Activated CD4-positive, alpha-beta T cell treated with anti-CD3 and anti-CD28 coated beads, Interleukin-2, Interleukin-4, amounts not matched to agents 100 ng/mL and 50 ng/mL, durations not matched to agents 16 hours and 8 hours (primary cell): ENCODE measurements around the gene SLC49A3.
A peak's percentile ranks its signal among the peaks of the same experiment; 100 is the strongest.
"Not testable (repeated sequence)": the region's sequence is repeated elsewhere in the genome, so short reads cannot be mapped to it uniquely, and the experiment has no call there.

Experiments
- DNase-seq: peaks from one replicate; pipeline ENCODE4 v3.0.0-alpha.2; 2020; ENCODE audit warnings: low spot score

The SLC49A3 gene

DNA sequence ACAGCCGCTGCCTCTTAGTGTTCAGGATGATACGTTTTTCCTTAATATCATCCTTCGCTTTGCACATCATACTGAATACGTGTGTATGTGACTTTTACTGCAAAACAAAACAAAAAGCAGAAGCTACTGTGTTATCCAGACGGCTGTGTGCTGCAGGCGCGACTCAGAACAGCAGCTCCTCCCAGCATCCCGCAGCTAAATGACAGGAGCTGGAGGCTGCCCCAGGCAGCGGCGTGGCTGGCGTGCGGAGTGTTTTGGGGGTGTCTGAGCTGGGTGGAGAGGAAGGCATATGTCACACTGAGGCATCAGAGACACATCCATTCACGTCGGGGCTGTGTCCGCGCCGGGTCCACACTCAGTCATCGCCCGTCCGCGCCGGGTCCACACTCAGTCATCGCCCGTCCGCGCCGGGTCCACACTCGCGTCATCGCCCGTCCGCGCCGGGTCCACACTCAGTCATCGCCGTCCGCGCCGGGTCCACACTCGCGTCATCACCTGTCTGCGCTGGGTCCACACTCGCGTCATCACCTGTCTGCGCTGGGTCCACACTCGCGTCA lies 33.3 kb upstream of the SLC49A3 start:
- no peak for DNase-seq

- no peak for DNase-seq
These were observed 32.6 kb upstream of the SLC49A3 start for GRCh38 chr4:721261-722168.

DNA sequence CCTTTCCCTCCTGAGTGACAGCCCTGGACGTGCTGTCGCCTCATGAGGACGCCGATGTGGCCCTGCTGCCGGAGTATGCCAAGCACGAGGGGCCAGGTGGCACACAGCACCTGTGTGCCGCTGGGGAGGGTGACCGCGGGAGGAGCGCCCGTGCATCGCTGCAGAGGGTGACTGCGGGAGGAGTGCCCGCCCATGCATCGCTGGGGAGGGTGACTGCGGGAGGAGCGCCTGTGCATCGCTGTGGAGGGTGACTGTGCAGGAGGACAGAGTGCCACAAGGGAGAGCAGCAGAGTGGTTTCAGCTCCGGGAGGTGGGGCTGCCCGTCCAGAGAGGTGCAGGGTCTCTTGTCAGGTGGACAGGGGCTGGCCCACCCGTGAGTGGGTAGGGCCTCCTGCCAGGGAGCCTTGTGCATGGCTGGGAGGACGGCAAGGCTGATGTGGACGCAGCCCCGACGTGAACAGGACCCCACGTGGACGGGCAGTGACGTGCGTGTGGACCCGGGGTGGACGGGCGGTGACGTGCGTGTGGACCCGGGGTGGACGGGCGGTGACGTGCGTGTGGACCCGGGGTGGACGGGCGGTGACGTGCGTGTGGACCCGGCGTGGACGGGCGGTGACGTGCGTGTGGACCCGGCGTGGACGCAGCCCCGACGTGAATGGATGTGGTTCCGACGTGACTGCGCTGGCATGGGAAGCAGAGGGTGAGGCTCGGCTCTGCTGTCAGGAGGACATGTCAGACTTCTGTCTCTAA lies 31.3 kb upstream of the SLC49A3 start:
- no peak for DNase-seq

DNA sequence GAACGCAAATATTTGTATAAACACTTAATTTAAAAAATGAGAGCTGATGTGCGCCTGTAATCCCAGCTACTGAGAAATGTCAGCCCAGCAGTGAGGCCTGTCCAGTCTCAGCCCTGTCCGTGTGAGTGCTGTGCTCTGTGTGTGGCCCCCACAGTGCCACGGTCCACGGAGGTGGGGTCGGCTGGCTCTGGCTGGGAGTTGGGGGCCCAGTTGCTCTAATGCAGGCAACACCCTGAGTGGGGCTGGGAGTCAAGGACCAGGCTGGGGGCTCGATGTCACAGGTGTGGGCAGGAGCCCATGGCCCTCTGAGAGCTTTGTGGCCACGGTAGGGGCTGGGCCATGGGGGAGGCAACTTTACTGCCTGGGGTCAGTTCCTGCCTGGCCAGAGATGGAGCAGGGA lies 29.5 kb upstream of the SLC49A3 start:
- no peak for DNase-seq

- no peak for DNase-seq
These were observed 28.8 kb upstream of the SLC49A3 start for GRCh38 chr4:717601-718320.

- no peak for DNase-seq
These were observed 25.1 kb upstream of the SLC49A3 start for GRCh38 chr4:714087-714486.

- DNase-seq = no peak
These were observed 24.1 kb upstream of the SLC49A3 start for GRCh38 chr4:712916-713632.

- DNase-seq = no peak
These were observed 23.1 kb upstream of the SLC49A3 start for GRCh38 chr4:712093-712492.

GRCh38 chr4:710916-711315 lies 22.0 kb upstream of the SLC49A3 start:
- no peak for DNase-seq

- no peak for DNase-seq
These were observed 21.2 kb upstream of the SLC49A3 start for GRCh38 chr4:710116-710515.

DNA sequence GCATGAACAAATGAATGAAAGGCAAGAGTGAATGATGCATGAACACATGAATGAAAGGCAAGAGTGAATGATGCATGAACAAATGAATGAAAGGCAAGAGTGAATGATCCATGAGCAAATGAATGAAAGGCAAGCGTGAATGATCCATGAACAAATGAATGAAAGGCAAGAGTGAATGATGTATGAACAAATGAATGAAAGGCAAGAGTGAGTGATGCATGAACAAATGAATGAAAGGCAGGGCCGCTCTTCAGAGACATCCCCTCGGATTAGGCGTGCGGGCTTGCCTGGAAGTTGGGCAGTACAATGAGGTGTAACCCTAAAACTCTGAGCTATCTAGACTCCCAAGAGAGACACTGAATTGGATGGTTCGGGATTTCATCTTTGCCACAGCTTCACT lies 20.4 kb upstream of the SLC49A3 start:
- no peak for DNase-seq

DNA sequence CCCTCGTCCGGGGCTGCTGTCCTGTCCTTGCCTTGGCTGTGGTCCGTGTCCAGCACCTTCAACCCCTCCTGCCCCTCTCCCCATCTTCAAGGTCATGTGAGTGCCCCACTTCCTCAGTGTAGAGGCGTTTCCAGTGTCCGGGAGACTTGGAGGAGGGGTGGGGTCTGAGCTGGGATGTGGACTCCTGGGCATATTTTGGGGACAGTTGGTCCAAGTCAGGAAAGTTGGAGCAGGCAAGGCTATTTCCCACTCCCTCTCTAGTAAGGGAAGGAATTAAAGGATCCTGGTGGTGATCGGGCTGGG lies 19.6 kb upstream of the SLC49A3 start:
- no peak for DNase-seq

DNA sequence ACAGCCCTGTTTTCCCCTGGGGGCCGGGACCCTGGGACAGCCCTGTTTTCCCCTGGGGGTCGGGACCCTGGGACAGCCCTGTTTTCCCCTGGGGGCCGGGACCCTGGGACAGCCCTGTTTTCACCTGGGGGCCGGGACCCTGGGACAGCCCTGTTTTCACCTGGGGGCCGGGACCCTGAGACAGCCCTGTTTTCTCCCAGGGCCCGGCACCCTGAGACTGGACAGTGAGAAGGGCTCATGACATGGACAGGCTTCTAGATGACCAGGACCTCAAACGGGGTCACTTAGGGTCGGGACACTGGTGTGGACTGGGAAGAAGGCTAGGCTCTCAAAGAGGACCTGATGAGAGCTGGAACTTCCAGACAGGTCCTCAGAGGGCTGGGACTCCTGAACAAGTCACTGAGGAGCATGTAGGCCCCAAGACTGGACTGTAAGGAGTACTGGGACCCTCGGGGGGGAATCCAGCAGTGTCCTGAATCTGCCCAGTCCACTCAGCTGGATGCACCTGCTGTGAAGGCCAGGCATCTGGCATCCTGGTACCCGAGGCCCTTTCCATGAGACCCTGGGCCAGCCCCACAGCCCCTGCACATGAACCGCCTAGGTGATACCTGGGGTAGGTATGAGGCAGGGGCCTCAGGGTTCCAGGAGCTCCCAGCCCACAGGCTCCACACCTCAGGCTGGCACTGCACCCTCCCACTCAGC lies 19.1 kb upstream of the SLC49A3 start:
- DNase-seq = no peak

DNA sequence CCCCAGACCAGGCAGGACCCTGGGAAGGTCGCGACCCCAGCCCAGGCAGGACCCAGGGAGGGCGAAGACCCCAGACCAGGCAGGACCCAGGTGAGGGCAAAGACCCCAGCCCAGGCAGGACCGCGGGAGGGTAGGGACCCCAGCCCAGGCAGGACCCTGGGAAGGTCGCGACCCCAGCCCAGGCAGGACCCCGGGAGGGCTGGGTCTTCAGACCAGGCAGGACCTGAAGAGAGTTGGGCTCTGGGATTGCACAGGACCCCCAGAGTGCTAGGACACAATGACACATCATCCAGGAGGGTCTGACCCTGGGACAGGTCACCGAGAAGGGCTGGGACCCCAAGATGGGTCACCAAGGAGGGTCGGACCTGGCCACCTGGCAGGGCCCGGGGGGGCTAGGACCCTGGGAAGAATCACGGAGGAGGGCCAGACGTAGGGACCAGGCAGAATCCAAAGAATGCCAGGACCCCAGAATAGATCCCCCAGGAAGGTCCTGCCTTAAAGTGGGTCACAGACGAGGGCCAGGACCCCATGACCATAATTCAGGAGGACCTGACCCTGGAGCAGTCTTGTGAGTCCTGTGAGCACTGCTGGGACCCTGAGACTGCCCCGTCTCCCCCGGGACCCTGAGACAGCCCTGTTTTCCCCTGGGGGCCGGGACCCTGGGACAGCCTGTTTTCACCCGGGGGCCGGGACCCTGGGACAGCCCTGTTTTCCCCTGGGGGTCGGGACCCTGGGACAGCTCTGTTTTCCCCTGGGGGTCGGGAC lies 18.1 kb upstream of the SLC49A3 start:
- DNase-seq = no peak

GRCh38 chr4:706083-706633 lies 17.2 kb upstream of the SLC49A3 start:
- DNase-seq = not testable (repeated sequence)

DNA sequence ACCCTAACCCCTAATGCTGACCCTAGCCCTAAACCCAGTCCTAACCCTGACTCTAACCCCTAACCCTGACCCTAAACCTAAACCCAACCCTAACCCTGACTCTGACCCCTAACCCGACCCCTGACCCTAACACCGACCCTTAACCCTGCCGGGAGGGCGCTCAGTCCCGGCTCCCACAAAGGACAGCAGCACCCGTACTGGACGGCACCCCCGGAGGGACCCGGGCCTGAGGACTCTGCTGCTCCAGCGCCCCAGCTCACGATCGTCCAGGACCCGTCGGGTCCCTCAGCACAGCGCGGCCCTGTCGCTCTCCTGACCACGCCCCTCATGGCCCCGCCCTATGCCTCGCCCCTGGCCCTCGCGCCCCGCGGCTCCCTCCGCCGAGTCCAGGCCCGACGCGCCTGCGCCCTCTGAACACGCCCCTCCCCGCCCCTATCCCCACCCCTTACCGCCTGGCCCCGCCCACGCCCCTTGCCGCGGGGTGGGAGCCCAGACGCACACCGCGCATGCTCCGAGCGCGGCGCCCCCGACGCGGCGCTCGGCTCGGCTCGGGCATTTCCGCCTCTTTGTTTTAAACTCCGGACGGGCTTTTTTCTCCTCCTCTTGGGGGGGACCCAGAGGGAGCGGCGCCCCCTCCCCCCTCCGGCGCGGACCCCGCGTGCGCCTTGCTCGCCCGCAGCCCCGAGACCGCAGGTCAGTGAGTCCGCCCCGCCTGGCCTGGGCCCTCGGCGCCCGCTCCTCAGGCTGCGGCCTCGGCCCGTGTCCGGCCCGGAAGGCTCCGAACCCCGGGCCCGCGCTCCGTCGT lies 16.5 kb upstream of the SLC49A3 start, which contains the start of gene PCGF3:
Gene PCGF3, plus strand, starts transcription at position 555 of the 805 bp plus-strand sequence. CDS start 27,849 bp downstream, outside the sequence.
- DNase-seq = peak; percentile 97

DNA sequence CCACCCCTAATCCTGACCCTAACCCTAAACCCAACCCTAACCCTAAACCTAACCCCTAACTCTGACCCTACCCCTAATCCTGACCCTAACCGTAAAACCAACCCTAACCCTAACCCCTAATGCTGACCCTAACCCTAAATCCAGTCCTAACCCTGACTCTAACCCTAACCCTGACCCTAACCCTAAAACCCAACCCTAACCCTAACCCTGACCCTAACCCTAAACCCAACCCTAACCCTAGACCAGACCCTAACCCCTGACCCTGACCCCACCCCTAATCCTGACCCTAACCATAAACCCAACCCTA lies 16.0 kb upstream of the SLC49A3 start:
- DNase-seq = no peak

DNA sequence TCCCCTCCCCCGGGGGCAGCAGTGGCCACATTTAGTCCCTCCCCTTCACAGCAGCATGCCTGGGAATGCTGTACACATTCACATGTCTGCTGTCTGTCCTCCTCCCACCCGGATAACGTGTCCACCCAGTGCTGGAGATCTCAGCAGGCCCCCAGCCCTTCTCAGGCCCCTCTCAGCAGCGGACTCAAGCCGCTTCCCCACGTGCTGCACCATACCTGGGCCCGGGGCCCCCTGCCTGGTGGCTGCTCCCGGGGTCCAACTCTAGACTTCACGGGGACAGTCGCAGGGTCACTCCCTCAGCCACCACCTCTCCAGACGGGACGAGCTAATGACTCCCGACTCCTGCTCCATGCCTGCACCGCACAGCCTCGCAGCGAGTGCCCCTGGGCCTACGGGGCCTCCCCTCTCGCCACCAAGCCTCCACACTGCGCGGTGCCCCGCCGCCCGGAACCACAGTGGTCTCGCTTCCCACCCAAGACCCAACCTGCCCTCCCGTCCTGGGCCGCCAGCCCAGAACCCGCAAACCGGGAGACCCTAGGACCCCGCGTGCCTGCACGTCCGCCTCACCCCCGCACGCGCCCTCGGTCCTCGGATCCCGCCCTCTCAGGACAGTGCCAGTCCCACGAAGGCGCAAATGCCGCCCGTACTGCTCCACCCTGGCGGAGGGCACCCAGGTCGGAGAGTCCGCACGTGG lies 15.4 kb upstream of the SLC49A3 start:
- no peak for DNase-seq
